Fibroblast of skin of scalp (primary cell): ENCODE measurements around the gene GK2. TPM values are rescaled to one million over a fixed set of nuclear protein-coding genes. Genes with fewer than 3 reads are reported as not detected.

Experiments used
- DNase-seq: peaks from one replicate; pipeline ENCODE4 v3.0.0-alpha.2; 2013
- polyA plus RNA-seq, 2 experiments: library from polyadenylated mRNA; unstranded; fragments of 120-200 nt; gene quantifications; one replicate each; pipeline ENCODE4 v1.2.1, GENCODE V29; 2013; ENCODE audit not compliant: insufficient read length in 2 of 2

GK2 gene
- polyA plus RNA-seq (2013, experiment 1 of 2; ENCODE audit: insufficient read length), result not detected
- polyA plus RNA-seq (2013, experiment 2 of 2; ENCODE audit: insufficient read length), result not detected

GRCh38 chr4:79408063-79408462 is at the start of gene GK2:
TSS of gene GK2 (minus strand) at chr4:79408228. CDS start at chr4:79408200, 28 bp downstream.
- DNase-seq, result no peak

GRCh38 chr4:79455216-79455615 is 47.2 kb upstream of the GK2 start:
- no peak for DNase-seq

GRCh38 chr4:79454656-79455055 is 46.6 kb upstream of the GK2 start:
- DNase-seq, result no peak

GRCh38 chr4:79450053-79450452 is 42.0 kb upstream of the GK2 start:
- no peak for DNase-seq

- no peak for DNase-seq
Observed at GRCh38 chr4:79446145-79446544, 38.1 kb upstream of the GK2 start.

- DNase-seq, result peak; percentile 42
Observed at GRCh38 chr4:79445371-79445781, 37.3 kb upstream of the GK2 start.

GRCh38 chr4:79442422-79442821 is 34.4 kb upstream of the GK2 start:
- peak; percentile 45 for DNase-seq

- no peak for DNase-seq
Observed at GRCh38 chr4:79439489-79439888, 31.5 kb upstream of the GK2 start.

- DNase-seq, result no peak
Observed at GRCh38 chr4:79431839-79432238, 23.8 kb upstream of the GK2 start.

- DNase-seq, result no peak
Observed at GRCh38 chr4:79429113-79429903, 21.3 kb upstream of the GK2 start.

GRCh38 chr4:79426989-79427388 is 19.0 kb upstream of the GK2 start:
- no peak for DNase-seq

- no peak for DNase-seq
Observed at GRCh38 chr4:79425586-79425985, 17.6 kb upstream of the GK2 start.

GRCh38 chr4:79421483-79421882 is 13.5 kb upstream of the GK2 start:
- DNase-seq, result no peak

GRCh38 chr4:79413886-79414285 is 5.9 kb upstream of the GK2 start:
- DNase-seq, result no peak

GRCh38 chr4:79413032-79413885 is 5.2 kb upstream of the GK2 start:
- no peak for DNase-seq

- no peak for DNase-seq
Observed at GRCh38 chr4:79404666-79405065, 3.4 kb downstream of the GK2 start.

GRCh38 chr4:79403356-79403755 is 4.7 kb downstream of the GK2 start:
- DNase-seq, result no peak

GRCh38 chr4:79402332-79402851 is 5.6 kb downstream of the GK2 start:
- DNase-seq, result no peak

GRCh38 chr4:79399076-79399475 is 9.0 kb downstream of the GK2 start:
- no peak for DNase-seq

- no peak for DNase-seq
Observed at GRCh38 chr4:79397951-79398350, 10.1 kb downstream of the GK2 start.

GRCh38 chr4:79396794-79397193 is 11.2 kb downstream of the GK2 start:
- no peak for DNase-seq

GRCh38 chr4:79395841-79396240 is 12.2 kb downstream of the GK2 start:
- DNase-seq, result no peak

- DNase-seq, result no peak
Observed at GRCh38 chr4:79390890-79391289, 17.1 kb downstream of the GK2 start.
